ENCODE results near the gene C15orf62. TPM values are rescaled to one million over a fixed set of nuclear protein-coding genes. Genes with fewer than 3 reads are reported as not detected.

The C15orf62 gene
- total RNA-seq, 4 donors from 2014 or later, result 31.2 to 58.4 (median 40.2) TPM

DNA sequence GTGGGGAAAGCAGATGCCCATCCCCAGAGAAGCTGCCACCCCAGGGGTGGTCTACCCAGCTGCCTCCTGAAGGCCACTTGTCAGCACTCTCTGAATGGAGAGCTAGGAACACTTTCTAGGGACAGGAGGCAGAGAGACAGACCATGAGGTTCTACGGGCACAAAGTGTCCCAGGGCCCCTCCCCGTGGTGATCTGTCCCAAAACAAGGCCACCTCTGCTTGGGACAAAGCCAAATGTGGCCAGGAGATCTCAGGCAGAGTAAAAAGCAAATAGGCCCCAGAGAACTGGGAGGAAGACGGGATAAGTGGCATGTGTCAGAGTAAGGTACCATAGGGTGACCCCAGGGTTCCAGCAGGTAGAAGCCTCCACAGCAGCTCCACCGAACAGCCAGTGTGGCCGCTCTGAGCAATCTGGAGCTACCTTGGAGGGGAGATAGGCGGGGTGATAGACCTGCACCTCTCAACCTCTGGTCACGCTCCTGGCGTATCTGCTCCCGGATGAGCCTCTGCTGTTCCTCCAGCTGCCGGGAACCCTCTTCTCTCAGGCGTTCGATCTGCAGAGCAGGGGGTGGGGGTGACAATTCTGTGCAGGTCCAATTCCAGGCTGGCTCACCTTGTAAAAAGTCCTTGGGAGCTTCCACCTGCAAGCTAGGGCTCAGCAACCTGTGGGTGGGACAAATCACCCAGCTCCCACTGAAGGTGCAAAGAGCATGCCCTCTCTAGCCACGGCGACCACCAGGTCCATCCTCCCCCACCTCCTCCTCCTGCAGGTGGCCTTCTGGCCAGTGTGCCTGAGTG lies 6.2 kb downstream of the C15orf62 start:
- TF ChIP-seq CTCF (IDR thresholded peaks at IDR 0.05) (no peak), POLR2A (IDR thresholded peaks at IDR 0.05) (no peak)
- WGBS, 2 donors, result 84 to 87% methylated on average over 14 of the region's 14 CpGs
- DNase-seq (ENCODE audit: low spot score in 2 of 2), result no peak
- intact Hi-C loops (cut with DNase I; ENCODE audit: low total_unique reads), result no loop called here
- no peak overlapping the region for H3K4me3 ChIP-seq (ENCODE audit: low read depth, poor library complexity, severe bottlenecking)

GRCh38 chr15:40776537-40777141 lies 6.9 kb downstream of the C15orf62 start:
- 42 to 54% methylated on average over 11 of the region's 11 CpGs for WGBS, 2 donors
- DNase-seq (ENCODE audit: low spot score in 2 of 2), result peak in 1 of 2 donors; percentile 74
- no peak overlapping the region for H3K4me3 ChIP-seq (ENCODE audit: low read depth, poor library complexity, severe bottlenecking)
- intact Hi-C loops (cut with DNase I; ENCODE audit: low total_unique reads), result no loop called here
- no peak for TF ChIP-seq POLR2A (IDR thresholded peaks at IDR 0.05)
- TF ChIP-seq CTCF (IDR thresholded peaks at IDR 0.05), result no peak

DNA sequence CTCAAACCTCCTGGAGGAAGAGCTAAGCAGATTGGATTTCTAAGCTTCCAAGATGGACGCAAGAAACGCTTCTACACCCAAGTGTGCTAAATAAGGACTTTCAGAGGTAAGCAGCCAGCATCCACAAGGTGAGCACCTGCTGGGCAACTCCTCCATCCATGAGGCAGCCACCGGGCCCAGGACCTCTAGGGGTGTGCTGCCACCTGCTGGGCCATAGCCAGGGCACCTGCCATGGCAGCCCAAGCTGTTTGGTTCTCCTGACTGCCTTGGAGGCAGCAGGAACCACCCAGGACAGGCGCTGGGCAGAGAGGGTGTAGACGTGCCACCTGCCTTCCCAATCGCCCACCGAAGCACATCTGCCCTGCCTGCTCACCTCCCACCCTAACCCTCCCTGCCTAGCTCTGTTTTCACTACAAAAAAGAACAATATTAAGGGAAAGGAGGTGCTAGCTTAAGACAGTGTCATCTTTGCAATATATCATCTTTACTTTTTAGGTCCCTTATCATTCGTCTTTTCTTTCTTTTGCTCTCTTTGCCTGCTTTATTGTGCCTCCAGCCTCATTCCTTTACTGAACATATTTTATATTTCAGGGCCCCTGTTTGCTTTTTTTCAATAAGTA lies 12.9 kb downstream of the C15orf62 start:
- DNase-seq (ENCODE audit: low spot score in 2 of 2), result peak; percentile 47 to 91
- intact Hi-C loops (cut with DNase I; ENCODE audit: low total_unique reads), result loop anchor here (5.0 kb wide), 1 partner anchor 35 kb away; no protein-coding TSS in a partner anchor
- H3K4me3 ChIP-seq (ENCODE audit: low read depth, poor library complexity, severe bottlenecking), result no peak overlapping the region
- TF ChIP-seq CTCF (IDR thresholded peaks at IDR 0.05), result peak in 1 of 3 donors; percentile 27
- no peak for TF ChIP-seq POLR2A (IDR thresholded peaks at IDR 0.05)
- 66 to 74% methylated on average over 8 of the region's 8 CpGs for WGBS, 2 donors

DNA sequence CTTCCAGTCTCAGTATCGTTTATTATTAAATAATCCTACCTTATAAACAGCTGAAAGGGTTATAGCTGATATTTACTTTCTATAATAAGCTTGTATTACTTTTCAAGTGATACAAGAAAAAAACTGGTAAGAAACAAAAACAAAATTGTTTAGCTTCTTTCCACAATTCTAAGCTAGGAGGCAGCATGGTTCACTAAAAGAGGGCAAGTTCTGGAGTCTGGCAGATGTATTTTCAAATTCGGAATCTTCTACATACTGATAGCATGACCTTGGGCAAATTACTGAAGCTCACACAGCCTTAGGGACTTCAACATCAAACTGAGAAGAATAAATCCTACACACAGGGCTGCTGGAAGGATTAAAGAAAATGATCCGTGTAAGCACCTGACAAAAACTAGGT lies 15.4 kb downstream of the C15orf62 start:
- intact Hi-C loops (cut with DNase I; ENCODE audit: low total_unique reads), result no loop called here
- WGBS, 2 donors, result 62 to 67% methylated on average over 3 of the region's 3 CpGs
- no peak overlapping the region for H3K4me3 ChIP-seq (ENCODE audit: low read depth, poor library complexity, severe bottlenecking)
- DNase-seq (ENCODE audit: low spot score in 2 of 2), result no peak
- no peak for TF ChIP-seq POLR2A (IDR thresholded peaks at IDR 0.05)
- no peak for TF ChIP-seq CTCF (IDR thresholded peaks at IDR 0.05)

DNA sequence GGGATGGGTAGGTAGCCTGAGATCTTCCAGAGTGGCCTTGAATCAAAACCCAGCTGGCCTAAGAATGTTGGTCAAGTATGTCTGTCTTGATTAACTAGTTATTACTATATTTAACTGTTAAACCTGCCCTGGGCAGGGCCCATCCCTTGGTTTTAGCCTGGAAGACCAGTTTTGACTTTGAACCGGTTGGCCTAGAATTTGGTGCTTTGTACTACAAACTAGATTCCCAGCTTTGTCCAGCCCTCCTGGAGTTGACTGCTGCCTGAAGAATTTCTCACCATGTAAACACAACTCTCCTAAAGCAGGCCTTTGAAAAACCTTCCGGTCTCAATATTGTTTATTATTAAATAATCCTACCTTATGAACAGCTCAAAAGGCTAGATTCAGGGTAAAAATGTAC lies 16.0 kb downstream of the C15orf62 start:
- DNase-seq (ENCODE audit: low spot score in 2 of 2), result no peak
- intact Hi-C loops (cut with DNase I; ENCODE audit: low total_unique reads), result no loop called here
- TF ChIP-seq POLR2A (IDR thresholded peaks at IDR 0.05) (no peak), CTCF (IDR thresholded peaks at IDR 0.05) (no peak)
- WGBS, 2 donors, result 67 to 75% methylated on average over 2 of the region's 2 CpGs
- no peak overlapping the region for H3K4me3 ChIP-seq (ENCODE audit: low read depth, poor library complexity, severe bottlenecking)

All from lower leg skin (tissue), 4 donors.